HUES48 (cell line): ENCODE data around the gene CLEC2L.

Experiments used
- H3K27ac ChIP-seq: one replicate; pipeline ENCODE4 v1.7.0; 2013; ENCODE audit warnings: low read depth, low read length, inconsistent platforms
- H3K27me3 ChIP-seq: 2 replicates; pipeline ENCODE4 v1.6.1; 2013; ENCODE audit warnings: mild to moderate bottlenecking, low read length; ENCODE audit not compliant: control insufficient read depth, insufficient read depth
- H3K36me3 ChIP-seq: 2 replicates; pipeline ENCODE4 v1.6.1; 2013; ENCODE audit warnings: low read length; ENCODE audit not compliant: control insufficient read depth, insufficient read depth
- H3K4me1 ChIP-seq: 2 replicates; pipeline ENCODE4 v1.6.1; 2013; ENCODE audit warnings: mild to moderate bottlenecking, low read length; ENCODE audit not compliant: control insufficient read depth, insufficient read depth
- H3K4me3 ChIP-seq: 2 replicates; pipeline ENCODE4 v1.5.1; 2013; ENCODE audit warnings: mild to moderate bottlenecking, low read depth, low read length
- H3K9ac ChIP-seq: 2 replicates; pipeline ENCODE4 v1.6.1; 2013; ENCODE audit warnings: mild to moderate bottlenecking, low read depth, low read length, moderate library complexity
- H3K9me3 ChIP-seq: 2 replicates; pipeline ENCODE4 v1.6.1; 2013; ENCODE audit warnings: low read length; ENCODE audit not compliant: control insufficient read depth, insufficient read depth

Gene CLEC2L

GRCh38 chr7:139568813-139569490 lies 45.5 kb downstream of the CLEC2L start:
- H3K9me3 ChIP-seq, result no peaks in the 10 kb centered on the region
- H3K9ac ChIP-seq, result no peak overlapping the region
- no peak overlapping the region for H3K4me3 ChIP-seq
- no peaks in the 10 kb centered on the region for H3K36me3 ChIP-seq
- peaks cover 3% of the 10 kb centered on the region; the same call in 1 of the 2 replicates for H3K4me1 ChIP-seq
- H3K27me3 ChIP-seq, result no peaks in the 10 kb centered on the region
- no peak overlapping the region for H3K27ac ChIP-seq

GRCh38 chr7:139570119-139570518 lies 46.6 kb downstream of the CLEC2L start:
- peaks cover 7% of the 10 kb centered on the region; the same call in 1 of the 2 replicates for H3K36me3 ChIP-seq
- no peak overlapping the region for H3K4me3 ChIP-seq
- no peaks in the 10 kb centered on the region for H3K9me3 ChIP-seq
- peaks cover 3% of the 10 kb centered on the region; the same call in 1 of the 2 replicates for H3K4me1 ChIP-seq
- no peak overlapping the region for H3K9ac ChIP-seq
- H3K27ac ChIP-seq, result no peak overlapping the region
- H3K27me3 ChIP-seq, result no peaks in the 10 kb centered on the region

- H3K9me3 ChIP-seq, result no peaks in the 10 kb centered on the region
- H3K27me3 ChIP-seq, result no peaks in the 10 kb centered on the region
- H3K36me3 ChIP-seq, result peaks cover 7% of the 10 kb centered on the region; the same call in 1 of the 2 replicates
- H3K4me1 ChIP-seq, result peaks cover 3% of the 10 kb centered on the region; the same call in 1 of the 2 replicates
- no peak overlapping the region for H3K9ac ChIP-seq
- H3K4me3 ChIP-seq, result no peak overlapping the region
- H3K27ac ChIP-seq, result no peak overlapping the region
Measured at GRCh38 chr7:139570626-139571025, 47.1 kb downstream of the CLEC2L start.

GRCh38 chr7:139571190-139571589 lies 47.7 kb downstream of the CLEC2L start:
- Histone ChIP-seq H3K27me3 (no peaks in the 10 kb centered on the region), H3K4me3 (no peak overlapping the region), H3K27ac (no peak overlapping the region), H3K9me3 (no peaks in the 10 kb centered on the region), H3K4me1 (peaks cover 3% of the 10 kb centered on the region; the same call in 1 of the 2 replicates), H3K36me3 (peaks cover 7% of the 10 kb centered on the region; the same call in 1 of the 2 replicates), H3K9ac (no peak overlapping the region)

GRCh38 chr7:139571651-139572050 lies 48.2 kb downstream of the CLEC2L start:
- Histone ChIP-seq H3K27ac (no peak overlapping the region), H3K4me1 (peaks cover 3% of the 10 kb centered on the region; the same call in 1 of the 2 replicates), H3K36me3 (peaks cover 7% of the 10 kb centered on the region; the same call in 1 of the 2 replicates), H3K9ac (no peak overlapping the region), H3K9me3 (no peaks in the 10 kb centered on the region), H3K4me3 (no peak overlapping the region), H3K27me3 (no peaks in the 10 kb centered on the region)

- Histone ChIP-seq H3K27ac (no peak overlapping the region), H3K9ac (no peak overlapping the region), H3K27me3 (no peaks in the 10 kb centered on the region), H3K36me3 (peaks cover 7% of the 10 kb centered on the region; the same call in 1 of the 2 replicates), H3K4me3 (no peak overlapping the region), H3K9me3 (no peaks in the 10 kb centered on the region), H3K4me1 (peaks cover under 1% of the 10 kb centered on the region; the same call in 1 of the 2 replicates)
Measured at GRCh38 chr7:139572071-139572470, 48.6 kb downstream of the CLEC2L start.

- peaks cover 7% of the 10 kb centered on the region; the same call in 1 of the 2 replicates for H3K36me3 ChIP-seq
Measured at GRCh38 chr7:139572704-139573385, 49.4 kb downstream of the CLEC2L start.

GRCh38 chr7:139573871-139574270 lies 50.4 kb downstream of the CLEC2L start:
- Histone ChIP-seq H3K4me1 (no peaks in the 10 kb centered on the region), H3K36me3 (peaks cover 7% of the 10 kb centered on the region; the same call in 1 of the 2 replicates), H3K9ac (no peak overlapping the region), H3K4me3 (no peak overlapping the region), H3K27me3 (no peaks in the 10 kb centered on the region), H3K9me3 (no peaks in the 10 kb centered on the region), H3K27ac (no peak overlapping the region)

More at GRCh38 chr7:139572704-139573385, 49.4 kb downstream of the CLEC2L start:
- Histone ChIP-seq H3K4me3 (no peak overlapping the region), H3K4me1 (no peaks in the 10 kb centered on the region), H3K9me3 (no peaks in the 10 kb centered on the region), H3K9ac (no peak overlapping the region), H3K27me3 (no peaks in the 10 kb centered on the region), H3K27ac (no peak overlapping the region)

GRCh38 chr7:139574618-139575337 lies 51.3 kb downstream of the CLEC2L start:
- H3K4me1 ChIP-seq, result no peaks in the 10 kb centered on the region
- H3K27me3 ChIP-seq, result no peaks in the 10 kb centered on the region
- no peak overlapping the region for H3K9ac ChIP-seq
- no peaks in the 10 kb centered on the region for H3K9me3 ChIP-seq
- no peak overlapping the region for H3K27ac ChIP-seq
- H3K36me3 ChIP-seq, result peaks cover 7% of the 10 kb centered on the region; the same call in 1 of the 2 replicates
- no peak overlapping the region for H3K4me3 ChIP-seq

- Histone ChIP-seq H3K9me3 (no peaks in the 10 kb centered on the region), H3K36me3 (peaks cover 7% of the 10 kb centered on the region; the same call in 1 of the 2 replicates), H3K27ac (no peak overlapping the region), H3K27me3 (no peaks in the 10 kb centered on the region), H3K9ac (no peak overlapping the region), H3K4me3 (no peak overlapping the region), H3K4me1 (no peaks in the 10 kb centered on the region)
Measured at GRCh38 chr7:139575338-139575680, 51.8 kb downstream of the CLEC2L start.
